Measurements from ENCODE around the gene DNAJB8. TPM values are rescaled to one million over a fixed set of nuclear protein-coding genes. Genes with fewer than 3 reads are reported as not detected.

The DNAJB8 gene
- total RNA-seq, 1 experiment from 2014 or later, result not detected

DNA sequence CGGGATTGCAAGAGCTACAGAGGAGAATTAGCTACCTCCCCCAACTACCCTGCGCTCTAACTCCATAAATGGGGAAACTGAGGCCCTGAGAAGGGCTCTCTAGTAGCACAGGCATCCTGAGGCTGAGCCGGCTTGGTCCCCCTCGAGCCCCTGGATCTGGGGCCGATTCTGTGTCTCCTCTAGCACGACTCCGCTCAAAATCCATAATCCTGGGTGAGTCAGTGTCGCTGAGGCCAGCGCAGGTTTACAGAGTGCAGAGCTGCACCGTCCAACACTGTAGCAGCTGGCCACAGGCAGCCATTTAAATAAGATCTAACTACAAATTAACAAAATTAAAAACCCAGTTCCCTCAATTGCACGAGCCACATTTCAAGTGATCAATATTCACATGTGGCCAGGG is 15.5 kb upstream of the DNAJB8 start:
- H3K9me3 ChIP-seq (ENCODE audit: low read length), result no peaks in the 10 kb centered on the region
- no peak overlapping the region for H3K4me2 ChIP-seq (ENCODE audit: low read depth, low read length, poor library complexity, severe bottlenecking)
- no peaks in the 10 kb centered on the region for H4K20me1 ChIP-seq (ENCODE audit: insufficient read depth, low read depth, low read length)
- H3K9me2 ChIP-seq (replicated peaks; ENCODE audit: insufficient read depth, low read length), result no peaks in the 10 kb centered on the region
- H3K4me1 ChIP-seq (ENCODE audit: low read length), result no peaks in the 10 kb centered on the region
- no peak overlapping the region for H3K9ac ChIP-seq (ENCODE audit: low read length)
- no peaks in the 10 kb centered on the region for H3K27me3 ChIP-seq (ENCODE audit: low read length)
- DNase-seq, result no peak
- no peak overlapping the region for H3K27ac ChIP-seq (ENCODE audit: low read length)
- H3K4me3 ChIP-seq (ENCODE audit: low read length), result no peak overlapping the region
- H3K36me3 ChIP-seq (ENCODE audit: insufficient read depth, low read length), result no peaks in the 10 kb centered on the region
- H2AFZ ChIP-seq (ENCODE audit: low read length), result no peak overlapping the region
- H3K79me2 ChIP-seq (ENCODE audit: low read length), result no peaks in the 10 kb centered on the region

- H3K9ac ChIP-seq (ENCODE audit: low read length), result no peak overlapping the region
- no peak overlapping the region for H2AFZ ChIP-seq (ENCODE audit: low read length)
- H3K36me3 ChIP-seq (ENCODE audit: insufficient read depth, low read length), result no peaks in the 10 kb centered on the region
- H3K27me3 ChIP-seq (ENCODE audit: low read length), result no peaks in the 10 kb centered on the region
- no peaks in the 10 kb centered on the region for H3K9me3 ChIP-seq (ENCODE audit: low read length)
- no peak overlapping the region for H3K27ac ChIP-seq (ENCODE audit: low read length)
- H3K4me1 ChIP-seq (ENCODE audit: low read length), result no peaks in the 10 kb centered on the region
- H4K20me1 ChIP-seq (ENCODE audit: insufficient read depth, low read depth, low read length), result no peaks in the 10 kb centered on the region
- H3K9me2 ChIP-seq (replicated peaks; ENCODE audit: insufficient read depth, low read length), result no peaks in the 10 kb centered on the region
- peak; percentile 52 for DNase-seq
- H3K79me2 ChIP-seq (ENCODE audit: low read length), result no peaks in the 10 kb centered on the region
- no peak overlapping the region for H3K4me3 ChIP-seq (ENCODE audit: low read length)
- H3K4me2 ChIP-seq (ENCODE audit: low read depth, low read length, poor library complexity, severe bottlenecking), result no peak overlapping the region
Observed at GRCh38 chr3:128481438-128481942, 14.8 kb upstream of the DNAJB8 start.

DNA sequence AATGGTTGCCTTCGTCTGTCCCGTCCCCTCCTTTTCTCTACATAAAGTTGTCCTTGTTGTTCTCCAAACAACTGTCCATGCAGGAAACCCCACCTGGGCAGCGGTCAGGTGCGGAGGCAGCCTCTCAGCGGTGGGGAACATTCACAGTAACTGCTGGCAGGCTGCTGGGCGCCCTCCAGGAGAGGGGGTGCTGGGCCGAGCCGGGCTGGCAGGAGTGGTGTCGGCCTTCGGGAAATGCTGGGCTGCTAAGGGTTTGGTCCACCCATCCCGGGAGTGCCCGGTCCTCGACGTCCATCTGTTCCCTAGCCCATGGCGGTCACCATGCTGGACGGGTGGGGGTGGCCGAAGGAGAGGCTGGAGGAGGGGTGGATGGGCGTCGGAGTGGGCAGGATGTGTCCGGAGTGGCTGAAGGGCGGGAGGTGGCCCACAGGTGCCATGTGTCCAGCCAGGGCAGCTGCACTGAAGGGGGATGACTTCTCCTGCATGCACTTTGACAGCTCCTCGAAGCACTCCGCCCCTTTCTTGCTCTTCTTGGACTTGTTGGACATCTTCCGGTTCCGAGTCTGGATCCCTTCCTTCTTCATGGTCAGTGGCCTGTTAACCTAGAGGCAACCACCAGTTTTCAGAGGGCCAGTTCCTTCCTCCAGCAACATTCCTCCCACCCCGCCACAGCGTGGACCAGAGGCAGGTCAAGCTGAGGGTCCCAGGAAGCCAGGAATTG is 14.2 kb upstream of the DNAJB8 start:
- H3K9ac ChIP-seq (ENCODE audit: low read length), result no peak overlapping the region
- no peaks in the 10 kb centered on the region for H3K4me1 ChIP-seq (ENCODE audit: low read length)
- no peak overlapping the region for H2AFZ ChIP-seq (ENCODE audit: low read length)
- H3K36me3 ChIP-seq (ENCODE audit: insufficient read depth, low read length), result no peaks in the 10 kb centered on the region
- H3K9me3 ChIP-seq (ENCODE audit: low read length), result no peaks in the 10 kb centered on the region
- no peak overlapping the region for H3K4me2 ChIP-seq (ENCODE audit: low read depth, low read length, poor library complexity, severe bottlenecking)
- no peak overlapping the region for H3K4me3 ChIP-seq (ENCODE audit: low read length)
- no peaks in the 10 kb centered on the region for H3K27me3 ChIP-seq (ENCODE audit: low read length)
- no peak overlapping the region for H3K27ac ChIP-seq (ENCODE audit: low read length)
- no peaks in the 10 kb centered on the region for H3K9me2 ChIP-seq (replicated peaks; ENCODE audit: insufficient read depth, low read length)
- H3K79me2 ChIP-seq (ENCODE audit: low read length), result no peaks in the 10 kb centered on the region
- H4K20me1 ChIP-seq (ENCODE audit: insufficient read depth, low read depth, low read length), result no peaks in the 10 kb centered on the region
- DNase-seq, result no peak

DNA sequence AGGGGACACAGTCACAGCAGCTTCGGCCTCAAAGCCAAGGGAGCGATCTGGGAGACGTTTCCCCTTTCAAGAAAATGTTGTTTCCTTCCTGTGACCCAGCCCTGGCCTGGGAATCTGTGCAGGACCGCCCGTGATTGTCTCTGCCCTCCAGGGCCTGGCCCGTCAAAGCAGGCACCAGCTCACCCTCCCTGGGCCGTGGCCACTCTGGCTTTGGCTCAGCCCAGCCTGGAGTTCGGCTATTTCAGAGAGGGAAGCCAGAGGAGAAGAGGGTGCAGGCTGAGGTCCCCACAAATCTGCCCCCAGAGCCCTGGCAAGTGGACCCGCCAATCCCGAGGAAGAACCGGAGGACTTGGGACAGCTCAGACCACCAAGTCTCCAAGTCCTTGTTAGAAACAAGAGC is 13.6 kb upstream of the DNAJB8 start:
- Histone ChIP-seq H3K4me2 (ENCODE audit: low read depth, low read length, poor library complexity, severe bottlenecking) (no peak overlapping the region), H4K20me1 (ENCODE audit: insufficient read depth, low read depth, low read length) (no peaks in the 10 kb centered on the region), H3K36me3 (ENCODE audit: insufficient read depth, low read length) (no peaks in the 10 kb centered on the region), H3K9me2 (replicated peaks; ENCODE audit: insufficient read depth, low read length) (no peaks in the 10 kb centered on the region), H3K4me3 (ENCODE audit: low read length) (no peak overlapping the region), H3K9me3 (ENCODE audit: low read length) (no peaks in the 10 kb centered on the region), H3K79me2 (ENCODE audit: low read length) (no peaks in the 10 kb centered on the region), H3K27me3 (ENCODE audit: low read length) (no peaks in the 10 kb centered on the region), H3K4me1 (ENCODE audit: low read length) (no peaks in the 10 kb centered on the region), H2AFZ (ENCODE audit: low read length) (no peak overlapping the region), H3K9ac (ENCODE audit: low read length) (no peak overlapping the region), H3K27ac (ENCODE audit: low read length) (no peak overlapping the region)
- no peak for DNase-seq

DNA sequence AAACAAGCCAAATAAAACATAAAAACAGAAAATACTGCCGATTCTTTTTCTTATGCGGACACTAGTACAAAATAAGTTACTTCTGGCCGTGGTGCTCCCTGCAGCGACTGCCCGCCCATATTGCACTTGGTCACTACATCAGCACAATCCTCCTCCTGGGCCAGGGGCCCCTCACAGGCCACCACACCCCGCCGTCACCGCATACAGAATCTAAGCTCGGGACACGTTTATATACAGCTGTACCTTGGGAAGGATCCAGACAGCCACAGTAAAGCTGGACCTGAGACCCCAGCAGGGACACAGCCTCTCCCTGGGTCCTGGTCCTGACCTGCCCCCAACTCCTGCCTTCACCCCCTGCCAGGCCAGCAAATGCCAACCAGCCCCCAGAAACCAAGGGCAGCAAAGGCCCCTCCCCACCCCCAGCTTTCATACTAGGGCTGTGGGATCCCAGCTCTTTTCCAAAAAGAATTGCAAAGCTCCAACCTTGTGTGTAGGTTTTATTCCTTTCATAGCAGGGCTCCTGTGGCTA is 12.9 kb upstream of the DNAJB8 start:
- no peaks in the 10 kb centered on the region for H3K36me3 ChIP-seq (ENCODE audit: insufficient read depth, low read length)
- H4K20me1 ChIP-seq (ENCODE audit: insufficient read depth, low read depth, low read length), result no peaks in the 10 kb centered on the region
- H3K9me2 ChIP-seq (replicated peaks; ENCODE audit: insufficient read depth, low read length), result no peaks in the 10 kb centered on the region
- H3K4me1 ChIP-seq (ENCODE audit: low read length), result no peaks in the 10 kb centered on the region
- H3K27me3 ChIP-seq (ENCODE audit: low read length), result no peaks in the 10 kb centered on the region
- H3K27ac ChIP-seq (ENCODE audit: low read length), result no peak overlapping the region
- H3K4me2 ChIP-seq (ENCODE audit: low read depth, low read length, poor library complexity, severe bottlenecking), result no peak overlapping the region
- no peak overlapping the region for H2AFZ ChIP-seq (ENCODE audit: low read length)
- no peak for DNase-seq
- H3K9me3 ChIP-seq (ENCODE audit: low read length), result no peaks in the 10 kb centered on the region
- H3K79me2 ChIP-seq (ENCODE audit: low read length), result no peaks in the 10 kb centered on the region
- H3K9ac ChIP-seq (ENCODE audit: low read length), result no peak overlapping the region
- H3K4me3 ChIP-seq (ENCODE audit: low read length), result no peak overlapping the region

- H3K4me2 ChIP-seq (ENCODE audit: low read depth, low read length, poor library complexity, severe bottlenecking), result no peak overlapping the region
- H3K9me3 ChIP-seq (ENCODE audit: low read length), result no peaks in the 10 kb centered on the region
- no peak overlapping the region for H2AFZ ChIP-seq (ENCODE audit: low read length)
- no peaks in the 10 kb centered on the region for H3K4me1 ChIP-seq (ENCODE audit: low read length)
- no peaks in the 10 kb centered on the region for H3K27me3 ChIP-seq (ENCODE audit: low read length)
- H3K27ac ChIP-seq (ENCODE audit: low read length), result no peak overlapping the region
- no peaks in the 10 kb centered on the region for H3K79me2 ChIP-seq (ENCODE audit: low read length)
- H3K4me3 ChIP-seq (ENCODE audit: low read length), result no peak overlapping the region
- H3K9ac ChIP-seq (ENCODE audit: low read length), result no peak overlapping the region
- H3K36me3 ChIP-seq (ENCODE audit: insufficient read depth, low read length), result no peaks in the 10 kb centered on the region
- DNase-seq, result no peak
- no peaks in the 10 kb centered on the region for H4K20me1 ChIP-seq (ENCODE audit: insufficient read depth, low read depth, low read length)
- no peaks in the 10 kb centered on the region for H3K9me2 ChIP-seq (replicated peaks; ENCODE audit: insufficient read depth, low read length)
Observed at GRCh38 chr3:128478576-128479506, 12.2 kb upstream of the DNAJB8 start.

GRCh38 chr3:128476659-128477058 is 10.0 kb upstream of the DNAJB8 start:
- Histone ChIP-seq H3K27ac (ENCODE audit: low read length) (no peak overlapping the region), H2AFZ (ENCODE audit: low read length) (no peak overlapping the region), H3K4me1 (ENCODE audit: low read length) (no peaks in the 10 kb centered on the region), H3K9ac (ENCODE audit: low read length) (no peak overlapping the region), H3K79me2 (ENCODE audit: low read length) (no peaks in the 10 kb centered on the region), H3K4me2 (ENCODE audit: low read depth, low read length, poor library complexity, severe bottlenecking) (no peak overlapping the region), H3K36me3 (ENCODE audit: insufficient read depth, low read length) (no peaks in the 10 kb centered on the region), H3K9me3 (ENCODE audit: low read length) (no peaks in the 10 kb centered on the region), H4K20me1 (ENCODE audit: insufficient read depth, low read depth, low read length) (no peaks in the 10 kb centered on the region), H3K4me3 (ENCODE audit: low read length) (no peak overlapping the region), H3K27me3 (ENCODE audit: low read length) (no peaks in the 10 kb centered on the region), H3K9me2 (replicated peaks; ENCODE audit: insufficient read depth, low read length) (no peaks in the 10 kb centered on the region)
- no peak for DNase-seq

- Histone ChIP-seq H3K27me3 (ENCODE audit: low read length) (no peaks in the 10 kb centered on the region), H3K4me2 (ENCODE audit: low read depth, low read length, poor library complexity, severe bottlenecking) (no peak overlapping the region), H3K9me3 (ENCODE audit: low read length) (no peaks in the 10 kb centered on the region), H3K4me3 (ENCODE audit: low read length) (no peak overlapping the region), H3K27ac (ENCODE audit: low read length) (no peak overlapping the region), H3K9ac (ENCODE audit: low read length) (no peak overlapping the region), H4K20me1 (ENCODE audit: insufficient read depth, low read depth, low read length) (no peaks in the 10 kb centered on the region), H3K36me3 (ENCODE audit: insufficient read depth, low read length) (no peaks in the 10 kb centered on the region), H2AFZ (ENCODE audit: low read length) (no peak overlapping the region), H3K9me2 (replicated peaks; ENCODE audit: insufficient read depth, low read length) (no peaks in the 10 kb centered on the region), H3K79me2 (ENCODE audit: low read length) (no peaks in the 10 kb centered on the region), H3K4me1 (ENCODE audit: low read length) (no peaks in the 10 kb centered on the region)
- no peak for DNase-seq
Observed at GRCh38 chr3:128475355-128475754, 8.7 kb upstream of the DNAJB8 start.
